ENCODE data around the gene KCNQ1OT1.

KCNQ1OT1 gene

DNA sequence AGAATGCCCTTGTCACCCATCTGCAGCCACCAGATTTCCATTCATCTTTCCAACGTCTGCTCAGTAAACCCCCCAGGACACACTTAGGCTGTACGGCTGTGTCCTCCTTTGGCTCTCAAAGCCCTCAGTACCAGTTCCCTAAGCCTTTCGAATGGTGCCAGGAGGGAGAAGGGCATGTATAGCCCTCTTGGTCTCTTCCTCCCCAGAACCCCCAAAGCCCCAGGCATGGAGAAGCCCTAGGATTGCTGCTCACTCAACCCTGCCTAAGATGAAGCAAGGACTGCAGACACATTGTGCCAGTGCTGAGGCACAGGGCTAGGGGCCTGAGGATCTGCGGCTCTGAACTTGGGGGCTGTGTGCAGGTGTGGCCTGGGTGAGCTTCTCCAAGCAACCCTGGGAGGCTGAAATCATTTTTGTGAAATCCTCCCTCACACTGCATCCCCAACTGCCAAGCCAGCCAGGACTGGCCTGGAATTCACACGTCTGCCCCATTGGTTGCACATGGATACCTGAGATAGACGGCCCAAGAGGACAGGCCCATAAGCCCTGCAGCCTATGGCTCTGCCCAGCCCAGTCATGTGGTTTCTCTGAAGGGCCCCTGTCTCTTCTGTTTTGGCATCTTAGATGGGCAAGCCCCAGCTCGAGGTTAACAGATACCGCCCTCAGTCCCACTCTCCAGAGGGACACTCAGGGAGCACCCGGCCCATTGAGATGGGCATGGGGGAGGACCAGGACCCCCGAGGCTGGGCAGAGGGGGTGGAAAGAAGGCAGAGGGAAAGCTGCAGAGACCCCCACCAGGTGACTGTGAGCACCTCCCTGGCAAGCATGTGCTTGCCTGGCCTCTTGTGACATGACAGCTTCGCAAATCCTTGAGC lies 34.0 kb downstream of the KCNQ1OT1 start:
- DNase-seq, result no peak

- DNase-seq, result no peak
These were observed 34.8 kb downstream of the KCNQ1OT1 start for GRCh38 chr11:2664791-2665525.

GRCh38 chr11:2664376-2664775 lies 35.4 kb downstream of the KCNQ1OT1 start:
- no peak for DNase-seq

GRCh38 chr11:2663915-2664314 lies 35.9 kb downstream of the KCNQ1OT1 start:
- DNase-seq, result no peak

DNA sequence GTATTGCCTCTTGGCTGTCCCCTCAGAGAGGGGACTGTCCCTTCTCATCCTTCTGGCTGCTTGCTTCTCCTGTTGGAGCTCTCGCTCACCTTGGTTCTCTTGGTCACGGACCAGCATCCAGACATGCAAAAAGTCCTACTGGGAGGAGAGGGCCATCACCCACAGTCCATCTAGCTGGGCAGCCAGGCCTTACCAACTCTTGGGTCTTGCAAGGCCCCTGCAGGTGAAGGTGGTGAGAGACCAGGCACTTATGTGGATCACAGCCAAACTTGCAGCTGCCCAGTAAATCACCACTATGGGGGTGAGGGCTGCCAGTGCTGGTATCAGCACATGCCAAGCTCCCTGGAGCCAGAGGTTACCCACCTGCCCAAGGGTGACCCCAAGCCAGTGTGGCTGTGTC lies 36.3 kb downstream of the KCNQ1OT1 start:
- DNase-seq, result no peak

DNA sequence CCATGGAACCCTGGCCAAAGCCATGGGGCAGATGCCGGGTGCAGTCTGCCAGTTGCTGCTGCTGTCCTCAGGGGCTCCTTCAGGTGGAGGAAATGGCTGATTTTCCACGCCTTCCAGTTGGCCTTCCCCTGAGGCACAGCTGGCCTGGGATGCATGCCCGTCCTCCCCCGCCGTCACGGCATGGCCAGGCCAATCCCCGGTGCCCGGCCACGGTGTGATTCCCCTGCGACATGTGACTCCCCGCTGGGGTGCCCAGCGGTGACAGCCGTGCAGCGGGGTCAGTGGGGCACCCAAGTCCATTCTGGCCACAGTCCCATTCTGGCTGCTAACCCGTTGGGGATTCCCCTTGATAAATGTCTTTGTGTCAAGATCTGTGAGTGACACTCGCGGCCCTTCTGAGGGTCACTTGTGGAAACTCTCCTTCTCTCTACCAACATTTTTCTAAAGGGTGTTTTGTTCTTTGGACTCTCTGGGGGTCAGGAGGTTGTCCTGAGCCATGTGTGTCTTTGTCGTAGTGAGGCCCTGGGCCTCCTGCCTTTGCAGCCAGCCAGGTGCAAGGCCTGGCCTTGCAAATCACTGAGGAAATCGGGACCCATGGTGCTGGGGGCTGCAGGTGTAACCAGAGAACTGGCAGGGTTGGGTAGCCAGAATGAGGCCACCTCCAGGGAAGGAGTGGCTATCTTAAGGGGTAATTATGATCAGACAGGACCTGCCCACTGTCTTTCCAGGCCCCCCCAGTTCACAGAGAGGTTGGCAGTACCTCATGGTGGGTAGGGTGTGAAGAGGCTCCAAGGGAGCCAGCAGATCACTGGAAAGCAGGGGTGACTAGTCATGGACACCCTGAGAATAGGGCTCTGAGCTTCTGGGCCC lies 37.1 kb downstream of the KCNQ1OT1 start:
- DNase-seq, result no peak

DNA sequence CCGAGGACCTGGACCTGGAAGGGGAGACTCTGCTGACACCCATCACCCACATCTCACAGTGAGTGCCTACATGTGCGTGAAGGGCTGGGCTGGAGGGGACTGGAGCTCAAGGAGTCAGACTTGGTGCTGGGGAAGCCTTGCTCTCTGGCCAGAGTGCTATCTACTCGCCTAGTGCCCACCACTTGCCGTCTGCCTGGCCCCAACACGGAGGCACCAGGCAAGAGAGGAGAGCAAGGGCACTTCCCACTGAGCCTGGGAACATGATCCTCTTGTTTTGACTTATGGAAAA lies 37.8 kb downstream of the KCNQ1OT1 start:
- no peak for DNase-seq

GRCh38 chr11:2661173-2662023 lies 38.4 kb downstream of the KCNQ1OT1 start:
- no peak for DNase-seq

DNA sequence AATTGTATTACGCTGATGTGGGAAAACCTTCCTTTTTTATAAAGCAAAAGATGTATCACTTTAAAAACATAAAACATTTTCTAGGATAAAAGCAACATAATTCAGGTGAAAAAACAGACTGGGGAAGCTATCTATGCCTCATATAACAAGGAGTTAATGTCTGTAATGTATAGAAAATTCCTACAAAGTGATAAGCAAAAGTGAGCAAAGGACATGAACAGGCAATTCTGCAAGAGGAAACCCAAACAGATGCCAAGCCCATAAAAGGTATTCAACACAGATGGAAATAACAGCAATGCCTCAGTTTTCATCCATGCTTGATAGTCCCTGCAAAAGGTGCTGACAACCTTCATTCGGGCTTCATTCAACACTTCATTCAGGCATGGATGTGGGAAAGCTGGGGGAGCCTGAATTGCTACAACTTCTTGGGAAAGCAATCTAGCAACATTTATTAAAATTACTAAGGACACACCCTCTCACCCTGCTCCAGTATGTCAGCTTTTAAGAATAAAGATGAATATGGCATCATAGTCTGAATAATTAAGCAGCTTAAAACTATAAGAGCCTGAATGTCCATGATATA lies 39.3 kb downstream of the KCNQ1OT1 start:
- DNase-seq, result no peak

- no peak for DNase-seq
These were observed 42.0 kb downstream of the KCNQ1OT1 start for GRCh38 chr11:2657697-2658284.

- DNase-seq, result no peak
These were observed 42.9 kb downstream of the KCNQ1OT1 start for GRCh38 chr11:2656859-2657258.

DNA sequence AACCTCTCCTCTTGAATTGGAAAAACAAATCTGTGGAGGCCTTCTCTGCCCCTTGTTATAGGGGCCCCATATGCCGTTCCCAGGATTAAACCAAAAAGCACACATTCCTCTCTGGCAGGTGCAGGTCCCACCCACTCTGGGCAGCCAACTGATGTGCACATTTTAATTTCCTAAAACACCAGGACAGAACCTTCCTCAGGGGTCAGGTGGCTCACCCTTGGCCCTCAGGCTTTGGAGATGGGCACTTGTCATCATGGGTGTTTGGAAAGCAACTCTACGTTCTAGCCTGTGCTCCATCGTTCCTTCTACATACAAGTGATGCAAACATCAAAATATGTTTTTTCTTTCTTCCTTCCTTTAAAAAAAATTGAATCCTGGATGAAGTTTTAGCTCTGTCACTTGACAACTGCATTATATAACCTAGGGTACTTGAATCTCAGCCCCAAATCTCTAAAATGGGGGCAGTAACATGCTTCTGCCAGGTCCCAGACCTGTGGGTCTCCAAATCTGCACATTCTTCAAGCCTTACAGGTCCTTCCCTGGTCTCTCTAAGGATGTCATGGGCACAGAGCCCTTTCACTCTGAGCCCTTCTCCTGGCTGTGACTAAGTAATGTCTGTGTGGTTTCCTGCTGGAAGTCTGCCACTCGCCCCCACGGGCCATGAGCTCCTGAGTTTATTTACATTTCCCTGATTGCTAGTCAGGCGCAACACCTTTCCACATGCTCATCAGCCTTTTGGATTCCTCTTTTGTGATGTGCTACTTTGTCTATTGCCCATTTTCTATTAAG lies 43.8 kb downstream of the KCNQ1OT1 start:
- no peak for DNase-seq

- DNase-seq, result no peak
These were observed 44.6 kb downstream of the KCNQ1OT1 start for GRCh38 chr11:2655016-2655719.

DNA sequence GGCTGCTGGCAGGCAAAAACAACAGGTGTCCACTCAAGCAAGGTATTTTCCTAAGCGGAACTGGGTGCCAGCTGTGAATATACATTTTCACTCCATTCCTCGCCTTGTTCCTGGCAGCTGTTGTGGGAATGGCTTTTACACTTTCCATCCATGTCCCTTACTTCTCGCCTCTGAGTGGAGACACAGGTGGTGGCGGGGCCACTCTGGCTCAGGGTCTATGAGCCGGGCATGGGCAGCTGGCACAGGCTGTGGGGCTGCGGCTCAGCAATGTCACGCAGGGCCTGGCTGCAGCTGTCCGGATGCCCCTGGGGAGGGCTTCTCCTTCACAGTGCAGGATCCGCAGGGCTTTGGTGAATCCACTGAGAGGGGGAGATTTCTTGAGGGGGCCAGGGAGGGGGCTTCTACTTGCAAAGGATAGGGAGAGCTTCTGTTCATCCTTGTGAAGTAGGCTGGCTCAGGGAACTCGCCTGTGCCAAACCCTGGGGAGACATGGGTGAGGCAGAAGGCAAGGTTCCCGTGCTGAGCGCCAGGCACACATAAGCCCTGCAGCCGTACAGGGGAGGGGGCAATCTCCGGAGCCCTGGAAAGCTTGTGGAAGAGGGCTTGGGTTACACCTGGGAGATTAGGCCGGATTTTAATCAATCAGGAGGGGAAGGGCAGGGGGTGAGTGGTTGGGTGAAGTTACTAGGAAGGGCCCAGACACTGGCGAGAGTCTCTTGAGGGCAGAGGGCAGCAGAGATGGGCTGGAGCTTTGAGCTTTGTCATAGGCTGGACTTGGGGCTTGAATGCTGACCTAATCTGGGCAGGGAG lies 45.7 kb downstream of the KCNQ1OT1 start:
- no peak for DNase-seq

DNA sequence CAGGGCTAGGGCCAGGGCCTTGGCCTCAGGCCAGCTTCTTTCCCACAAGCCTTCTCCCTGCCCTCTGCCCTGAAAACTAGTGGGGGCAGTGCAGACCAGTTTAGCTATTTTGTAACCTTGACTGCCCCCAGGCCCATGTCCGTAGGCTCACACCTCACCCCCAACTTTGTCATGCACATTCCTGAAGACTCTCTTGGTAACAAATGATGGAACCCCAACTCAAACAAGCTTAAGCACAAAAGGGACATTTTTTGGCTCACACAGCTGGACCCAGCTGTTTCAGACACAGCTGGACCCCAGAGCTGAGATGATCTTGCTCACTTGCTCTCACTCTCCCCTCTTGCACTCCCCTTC lies 46.6 kb downstream of the KCNQ1OT1 start:
- DNase-seq, result no peak

DNA sequence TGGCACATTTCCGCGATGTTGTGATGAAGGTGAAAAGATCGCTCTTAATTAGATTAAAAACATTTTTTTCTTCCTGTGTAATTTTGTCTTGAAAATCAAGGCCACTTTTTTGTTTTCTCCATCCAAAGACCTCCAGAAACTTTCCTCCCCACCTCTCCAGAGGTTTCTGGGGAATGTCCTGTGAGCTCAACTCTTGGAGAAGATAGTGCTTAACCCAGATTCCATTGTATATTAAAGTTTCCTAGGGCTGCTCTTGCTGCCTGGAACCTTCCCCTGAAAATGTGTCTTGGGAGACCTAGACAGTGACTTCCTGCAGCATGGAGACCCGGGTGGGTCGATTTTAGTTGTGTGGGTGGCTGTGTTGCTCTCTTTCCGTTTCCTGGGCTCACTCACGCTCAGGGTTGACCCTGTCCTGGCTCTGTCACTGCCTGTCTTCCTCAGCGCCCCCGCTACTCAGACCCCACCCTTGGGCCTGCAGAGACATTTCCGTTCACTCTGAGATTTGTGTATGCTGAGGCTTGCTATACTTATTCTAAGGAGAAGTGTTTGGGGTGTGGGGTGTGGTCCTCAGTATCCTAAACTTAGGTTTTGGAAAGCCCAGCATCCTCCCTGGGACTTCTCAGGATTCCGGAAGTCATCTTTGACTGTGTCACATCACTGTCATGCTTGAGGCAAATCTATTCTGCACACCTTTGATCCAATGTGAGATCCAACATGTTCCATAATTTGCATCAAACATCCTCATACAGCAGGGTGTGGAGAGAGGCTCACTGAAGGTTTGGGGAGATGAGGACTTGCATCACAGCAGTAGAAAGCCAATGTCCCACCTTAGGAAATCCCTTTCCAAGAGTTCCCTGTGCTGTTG lies 47.2 kb downstream of the KCNQ1OT1 start:
- no peak for DNase-seq

DNA sequence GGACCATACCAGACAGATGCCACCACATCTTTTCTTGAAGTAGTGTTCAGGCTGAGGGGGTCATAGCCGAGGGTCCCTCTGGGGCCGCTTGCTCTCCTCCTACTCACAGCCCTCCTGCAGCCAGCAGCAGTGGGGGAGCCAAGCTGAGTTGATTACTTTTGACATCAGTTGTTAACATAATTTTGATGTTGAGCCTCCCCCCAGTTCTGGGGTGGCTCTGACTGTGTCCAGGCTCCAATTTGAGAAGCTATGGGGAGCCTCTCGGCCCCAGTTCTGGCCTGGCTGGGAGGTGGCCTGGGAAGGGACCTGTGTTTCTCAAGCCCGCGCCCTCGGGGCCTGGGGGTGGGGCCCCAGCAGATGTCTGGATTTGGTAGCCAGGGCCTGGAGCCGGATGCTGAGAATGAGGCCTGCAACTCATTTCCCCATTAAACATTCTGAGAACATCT lies 47.9 kb downstream of the KCNQ1OT1 start:
- DNase-seq, result no peak

DNA sequence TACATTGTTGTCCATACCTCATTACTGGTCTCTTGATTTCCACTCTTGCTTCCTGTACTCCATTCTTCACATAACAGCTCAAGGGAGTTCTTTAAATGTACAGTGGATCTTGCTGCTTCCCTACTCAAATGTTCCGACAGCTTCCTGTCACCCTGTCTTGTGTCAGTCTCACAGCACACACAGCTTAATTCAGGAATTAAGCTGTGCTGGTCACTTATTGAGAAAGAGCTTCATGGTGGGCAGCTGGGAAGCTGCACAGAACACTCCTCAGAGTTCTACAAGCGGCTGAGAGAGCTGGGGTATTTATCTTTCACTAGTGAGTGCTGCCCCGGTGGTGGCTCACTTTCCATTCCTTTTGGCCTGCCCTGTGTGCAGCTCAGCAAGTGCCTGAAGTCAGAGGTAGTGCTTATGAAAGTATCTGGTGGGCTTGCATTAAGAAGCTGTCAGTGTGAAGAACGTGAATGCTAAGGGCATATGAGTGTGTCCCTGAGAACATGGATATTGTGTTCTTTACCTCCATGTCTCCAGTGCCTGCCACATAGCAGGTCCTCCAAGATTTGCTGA lies 48.7 kb downstream of the KCNQ1OT1 start:
- no peak for DNase-seq
